H1 (cell line): Measurements from ENCODE around the gene RBM19. TPM values are rescaled to one million over a fixed set of nuclear protein-coding genes. Genes with fewer than 3 reads are reported as not detected.

Source experiments
- CTCF ChIA-PET: fragments of 300-600 bp; sonication (Branson Sonifier 250); formaldehyde crosslinking; loops from one replicate; lab custom pipeline; 2021; ENCODE audit not compliant: partially characterized antibody; lab: Charles Lee
- POLR2A ChIA-PET: fragments of 300-600 bp; sonication (Branson Sonifier 250); formaldehyde crosslinking; loops from one replicate; lab custom pipeline; 2021; ENCODE audit warnings: inconsistent platforms; ENCODE audit not compliant: partially characterized antibody; lab: Charles Lee
- DNase-seq, 2 experiments: peaks; one replicate each; pipeline versions ENCODE4 v3.0.0 to v3.0.0-alpha.2; 2010 to 2022; ENCODE audit warnings: low spot score in 2 of 2, low read depth in 1 of 2, mixed read lengths in 1 of 2
- FAIRE-seq: peaks from 2 replicates; lab custom pipeline; 2011; peaks lifted over from hg19 to GRCh38; lab: Jason Lieb, UNC
- H2AFZ ChIP-seq: 2 replicates; pipeline ENCODE4 v1.8.1; 2012; ENCODE audit warnings: low read length, inconsistent platforms
- H2AK5ac ChIP-seq: 2 replicates; pipeline ENCODE4 v1.6.1; 2013; ENCODE audit warnings: low read depth, low read length
- H2BK120ac ChIP-seq: replicated peaks from 2 replicates; pipeline ENCODE3; 2013; ENCODE audit warnings: low read depth, low read length, inconsistent platforms
- H2BK12ac ChIP-seq: 2 replicates; pipeline ENCODE4 v1.6.1; 2013; ENCODE audit warnings: low read depth, low read length
- H2BK15ac ChIP-seq: 2 replicates; pipeline ENCODE4 v1.6.1; 2013; ENCODE audit warnings: low read length
- H2BK20ac ChIP-seq: 2 replicates; pipeline ENCODE4 v1.6.1; 2013; ENCODE audit warnings: low read length
- H2BK5ac ChIP-seq: 2 replicates; pipeline ENCODE4 v1.6.1; 2013; ENCODE audit warnings: low read depth, low read length
- H3K14ac ChIP-seq: 2 replicates; pipeline ENCODE4 v1.6.1; 2013; ENCODE audit warnings: inconsistent platforms; ENCODE audit not compliant: insufficient read length
- H3K18ac ChIP-seq: 2 replicates; pipeline ENCODE4 v1.6.1; 2013; ENCODE audit warnings: low read length; ENCODE audit errors: extremely low read depth
- H3K23ac ChIP-seq: 2 replicates; pipeline ENCODE4 v1.6.1; 2013; ENCODE audit warnings: inconsistent platforms; ENCODE audit not compliant: insufficient read length
- H3K23me2 ChIP-seq: 2 replicates; pipeline ENCODE4 v1.6.1; 2013; ENCODE audit warnings: low read depth, low read length
- H3K27ac ChIP-seq: 2 replicates; pipeline ENCODE4 v1.6.1; 2011; ENCODE audit warnings: low read depth, low read length, inconsistent platforms
- H3K27me3 ChIP-seq, 4 experiments: replicated peaks in 1 of 4; 1 replicate in 1 of 4; 2 replicates in 3 of 4; pipeline versions ENCODE4 v1.6.1 to v1.8.1; 2011 to 2013; ENCODE audit warnings: low read length in 3 of 4, mild to moderate bottlenecking in 3 of 4, inconsistent platforms in 2 of 4, mixed read lengths in 2 of 4, moderate library complexity in 1 of 4; ENCODE audit not compliant: control insufficient read depth in 3 of 4, insufficient read depth in 3 of 4; ENCODE audit errors: extremely low read depth in 1 of 4
- H3K36me3 ChIP-seq, 4 experiments: 2 replicates each; pipeline versions ENCODE4 v1.6.1 to v1.8.1; 2011 to 2013; ENCODE audit warnings: mild to moderate bottlenecking in 4 of 4, low read length in 3 of 4, moderate library complexity in 2 of 4, control low read depth in 1 of 4, inconsistent platforms in 1 of 4; ENCODE audit not compliant: insufficient read depth in 4 of 4, control insufficient read depth in 2 of 4
- H3K4ac ChIP-seq: replicated peaks from 2 replicates; pipeline ENCODE3; 2013; ENCODE audit warnings: low read length, low read depth, mixed read lengths, inconsistent platforms; ENCODE audit not compliant: insufficient read length
- H3K4me1 ChIP-seq, 4 experiments: replicated peaks in 1 of 4; 1 replicate in 1 of 4; 2 replicates in 3 of 4; pipeline versions ENCODE4 v1.6.1 to v1.8.1; 2011 to 2013; ENCODE audit warnings: low read length in 3 of 4, inconsistent platforms in 2 of 4, mixed read lengths in 1 of 4; ENCODE audit not compliant: insufficient read depth in 4 of 4, control insufficient read depth in 3 of 4
- H3K4me2 ChIP-seq, 2 experiments: 2 replicates each; pipeline versions ENCODE4 v1.6.1 to v1.8.1; 2011 to 2013; ENCODE audit warnings: low read depth in 2 of 2, low read length in 2 of 2, control low read depth in 1 of 2, inconsistent platforms in 1 of 2, mild to moderate bottlenecking in 1 of 2; ENCODE audit not compliant: insufficient read depth in 1 of 2
- H3K4me3 ChIP-seq, 4 experiments: fragments of 200-600, 300-600 bp in 1 of 4; sonication (generic), shearing (Covaris generic), sonication (Bioruptor Twin) in 1 of 4; 2 replicates each; pipeline versions ENCODE4 v1.5.1 to v1.8.1; 2011 to 2016; ENCODE audit warnings: low read length in 4 of 4, low read depth in 3 of 4, control low read depth in 2 of 4, inconsistent platforms in 2 of 4, mild to moderate bottlenecking in 2 of 4, mixed read lengths in 1 of 4, moderate library complexity in 1 of 4; ENCODE audit not compliant: insufficient read depth in 2 of 4; ENCODE audit errors: extremely low read depth in 1 of 4
- H3K56ac ChIP-seq: replicated peaks from 2 replicates; pipeline ENCODE3; 2013; ENCODE audit warnings: low read depth, mild to moderate bottlenecking, mixed read lengths, low read length, inconsistent platforms; ENCODE audit not compliant: insufficient read length
- H3K79me1 ChIP-seq: 2 replicates; pipeline ENCODE4 v1.6.1; 2013; ENCODE audit warnings: low read depth, low read length, control low read depth
- H3K79me2 ChIP-seq, 2 experiments: 2 replicates each; pipeline versions ENCODE4 v1.6.1 to v1.8.1; 2012 to 2013; ENCODE audit warnings: low read length in 2 of 2, mild to moderate bottlenecking in 2 of 2, inconsistent platforms in 1 of 2; ENCODE audit not compliant: insufficient read depth in 2 of 2, control insufficient read depth in 1 of 2
- H3K9ac ChIP-seq, 4 experiments: replicated peaks in 1 of 4; 1 replicate in 1 of 4; 2 replicates in 3 of 4; pipeline versions ENCODE4 v1.6.1 to v1.8.1; 2011 to 2013; ENCODE audit warnings: low read depth in 3 of 4, low read length in 3 of 4, control low read depth in 2 of 4, mild to moderate bottlenecking in 2 of 4, moderate library complexity in 2 of 4, inconsistent platforms in 1 of 4; ENCODE audit errors: extremely low read depth in 1 of 4
- H3K9me3 ChIP-seq, 2 experiments: 2 replicates each; pipeline versions ENCODE4 v1.6.1 to v1.8.1; 2012 to 2013; ENCODE audit warnings: mild to moderate bottlenecking in 2 of 2, moderate library complexity in 2 of 2, control low read depth in 1 of 2, inconsistent platforms in 1 of 2, low read depth in 1 of 2, low read length in 1 of 2, mixed read lengths in 1 of 2; ENCODE audit not compliant: insufficient read depth in 2 of 2
- H4K20me1 ChIP-seq, 2 experiments: replicated peaks in 1 of 2; 2 replicates each; pipeline versions ENCODE3 to v1.8.1; 2011 to 2013; ENCODE audit warnings: inconsistent platforms in 2 of 2, low read length in 2 of 2, mild to moderate bottlenecking in 1 of 2; ENCODE audit not compliant: insufficient read depth in 2 of 2, control insufficient read depth in 1 of 2
- H4K5ac ChIP-seq: 2 replicates; pipeline ENCODE4 v1.6.1; 2013; ENCODE audit warnings: low read length, low read depth, mixed read lengths, inconsistent platforms; ENCODE audit not compliant: insufficient read length
- H4K8ac ChIP-seq: 2 replicates; pipeline ENCODE4 v1.8.0; 2013; ENCODE audit warnings: mild to moderate bottlenecking, moderate library complexity, low read length, inconsistent platforms; ENCODE audit not compliant: insufficient read depth; ENCODE audit errors: extremely low read depth
- H4K91ac ChIP-seq: replicated peaks from 2 replicates; pipeline ENCODE3; 2013; ENCODE audit warnings: low read length, mixed read lengths, inconsistent platforms; ENCODE audit not compliant: insufficient read length
- KDM1A ChIP-seq: fragments of 200-600, 300-600 bp; sonication (generic); IDR thresholded peaks from 2 replicates; pipeline ENCODE4 v1.7.1; 2016; ENCODE audit warnings: mild to moderate bottlenecking, low read length, borderline replicate concordance
- RXRA ChIP-seq: IDR thresholded peaks from 2 replicates; pipeline ENCODE4 v1.6.1; 2011; ENCODE audit warnings: low read depth, mild to moderate bottlenecking, low read length, moderate library complexity; ENCODE audit not compliant: insufficient read depth
- WGBS, 2 experiments: shearing (Covaris generic) in 1 of 2; methylation state at CpG; one replicate each; pipeline versions ENCODE4 v1.1.6 to v1.1.7; 2013 to 2015; ENCODE audit warnings: low lambda C conversion rate in 2 of 2, mixed read lengths in 2 of 2, inconsistent platforms in 1 of 2, low coverage in 1 of 2, missing lambda C conversion rate in 1 of 2; ENCODE audit not compliant: insufficient replicate concordance in 2 of 2, insufficient coverage in 1 of 2, insufficient read length in 1 of 2; ENCODE audit errors: extremely low coverage in 1 of 2, missing lambda C conversion rate in 1 of 2; 5-methylcytosine and 5-hydroxymethylcytosine counted together
- polyA plus RNA-seq, 7 experiments: library from polyadenylated mRNA; depleted of rRNA in 3 of 7; stranded (reverse) in 5 of 7; unstranded in 2 of 7; fragments of >200 nt in 5 of 7; fragments of 200-250 nt in 2 of 7; gene quantifications; 1 replicate in 5 of 7; 2 replicates in 1 of 7; 4 replicates in 1 of 7; pipeline versions ENCODE4 v1.2.1 to v1.2.3, GENCODE V29; 2011 to 2013; ENCODE audit warnings: missing spikeins in 2 of 7, mixed read lengths in 2 of 7
- total RNA-seq: library from RNA; stranded (reverse); fragmentation: NEBNext Ultra II Directional; extraction: Animal tissue kit (Norgen Biotek cat#: 25700); gene quantifications from 2 replicates; pipeline ENCODE4 v1.2.1, GENCODE V29; 2021

Gene RBM19
- total and polyA plus RNA-seq, 2 of the 8 experiments (the other 6 are each of a cell fraction or from before 2014, with no cell fraction given) = 23.4 to 61.9 TPM

- WGBS, 2 experiments = 84% methylated on average over 3 of the region's 3 CpGs; no CpG with 5 or more reads in 1 of the 2 experiments
- H4K5ac ChIP-seq = no peak overlapping the region
- H3K14ac ChIP-seq = no peak overlapping the region
These were observed 124.3 kb downstream of the RBM19 start for GRCh38 chr12:113841786-113842185.

More at GRCh38 chr12:113841786-113842185, 124.3 kb downstream of the RBM19 start:
- H4K91ac ChIP-seq = no peak overlapping the region
- no peak overlapping the region for H2AK5ac ChIP-seq
- no peak overlapping the region for H2BK12ac ChIP-seq
- H3K79me1 ChIP-seq = no peaks in the 10 kb centered on the region
- H3K4me1 ChIP-seq = peaks cover 0 to 2% (median 0%) of the 10 kb centered on the region in 4 experiments; a peak in 2 of 7 replicates
- H3K4me3 ChIP-seq = no peak overlapping the region
- H2BK120ac ChIP-seq = no peak overlapping the region
- no peak overlapping the region for H4K8ac ChIP-seq
- DNase-seq = no peak
- H3K79me2 ChIP-seq = no peaks in the 10 kb centered on the region
- no peak for FAIRE-seq
- H3K27me3 ChIP-seq = no peaks in the 10 kb centered on the region
- H3K23ac ChIP-seq = no peak overlapping the region
- H3K4me2 ChIP-seq = no peak overlapping the region
- H2BK15ac ChIP-seq = no peak overlapping the region
- no peaks in the 10 kb centered on the region for H3K9me3 ChIP-seq
- H4K20me1 ChIP-seq = peaks cover 0 to 2% of the 10 kb centered on the region in 2 experiments
- H3K9ac ChIP-seq = no peak overlapping the region
- H2BK5ac ChIP-seq = no peak overlapping the region
- no peak overlapping the region for H3K27ac ChIP-seq
- ChIA-PET CTCF (interaction anchor here (0.8 to 1.9 kb wide), 3 partner anchors 16 to 195 kb away, joined by 4 to 5 read pairs (median 4); no protein-coding TSS in a partner anchor), POLR2A (interaction anchor here (2.4 kb wide), 1 partner anchor 20 kb away, joined by 9 read pairs; no protein-coding TSS in a partner anchor)
- H2BK20ac ChIP-seq = no peak overlapping the region
- no peak overlapping the region for H3K4ac ChIP-seq
- H2AFZ ChIP-seq = no peak overlapping the region
- TF ChIP-seq KDM1A (0 out of 2 replicates have a peak, but pooled peaks have one; percentile 23), RXRA (no peak)
- H3K56ac ChIP-seq = no peak overlapping the region
- H3K18ac ChIP-seq = no peak overlapping the region
- H3K36me3 ChIP-seq = no peaks in the 10 kb centered on the region; a peak in 3 of 8 replicates
- peaks cover 1% of the 10 kb centered on the region; the same call in 1 of the 2 replicates for H3K23me2 ChIP-seq
